ENCODE measurements around the gene MYO5C. TPM values are rescaled to one million over a fixed set of nuclear protein-coding genes. Genes with fewer than 3 reads are reported as not detected.

Gene MYO5C
- total and polyA plus RNA-seq, 10 donors: 0.53 to 23.4 (median 14.7) TPM

- H3K27me3 ChIP-seq (replicated peaks in 1 of 7): no peaks in the 10 kb centered on the region
- intact Hi-C loops (cut with DNase I; ENCODE audit: low total_unique reads): no loop called here
- DNase-seq: no peak
- H3K4me3 ChIP-seq: no peak overlapping the region
- H3K4me1 ChIP-seq: no peaks in the 10 kb centered on the region
- WGBS, 5 donors: 54 to 71% (median 57%) methylated on average over 3 of the region's 3 CpGs
- H3K36me3 ChIP-seq: peaks cover 0 to 16% (median 0%) of the 10 kb centered on the region in 6 donors
- no peak for TF ChIP-seq POLR2AphosphoS5 (IDR thresholded peaks at IDR 0.05)
- no peak for TF ChIP-seq POLR2A (IDR thresholded peaks at IDR 0.05)
- no peak for TF ChIP-seq CTCF (IDR thresholded peaks at IDR 0.05 in 8 of 11, conservative IDR thresholded peaks at IDR 0.05 in 3 of 11)
- no peak overlapping the region for H3K27ac ChIP-seq
- no peaks in the 10 kb centered on the region for H3K9me3 ChIP-seq
These were observed 98.7 kb downstream of the MYO5C start for GRCh38 chr15:52196891-52197290.

GRCh38 chr15:52193791-52194190 is 101.8 kb downstream of the MYO5C start:
- TF ChIP-seq POLR2A (IDR thresholded peaks at IDR 0.05): no peak
- WGBS, 5 donors: 80 to 97% (median 83%) methylated on average over 1 of the region's 1 CpG
- Histone ChIP-seq H3K4me1 (no peaks in the 10 kb centered on the region), H3K9me3 (no peaks in the 10 kb centered on the region), H3K4me3 (no peak overlapping the region), H3K27ac (no peak overlapping the region), H3K27me3 (replicated peaks in 1 of 7) (no peaks in the 10 kb centered on the region), H3K36me3 (peaks cover 0 to 16% (median 0%) of the 10 kb centered on the region in 6 donors)
- DNase-seq: no peak
- intact Hi-C loops (cut with DNase I; ENCODE audit: low total_unique reads): no loop called here

GRCh38 chr15:52193321-52193720 is 102.3 kb downstream of the MYO5C start:
- Histone ChIP-seq H3K27ac (no peak overlapping the region), H3K4me1 (no peaks in the 10 kb centered on the region), H3K27me3 (replicated peaks in 1 of 7) (no peaks in the 10 kb centered on the region), H3K9me3 (no peaks in the 10 kb centered on the region), H3K36me3 (peaks cover 0 to 16% (median 0%) of the 10 kb centered on the region in 6 donors), H3K4me3 (no peak overlapping the region)
- WGBS, 5 donors: 88 to 90% (median 89%) methylated on average over 4 of the region's 4 CpGs
- intact Hi-C loops (cut with DNase I; ENCODE audit: low total_unique reads): no loop called here
- TF ChIP-seq POLR2A (IDR thresholded peaks at IDR 0.05): no peak
- TF ChIP-seq POLR2AphosphoS5 (IDR thresholded peaks at IDR 0.05): no peak
- DNase-seq: no peak

- peaks cover 0 to 15% (median 0%) of the 10 kb centered on the region in 6 donors for H3K36me3 ChIP-seq
- intact Hi-C loops (cut with DNase I; ENCODE audit: low total_unique reads): no loop called here
- 46 to 69% (median 68%) methylated on average over 7 of the region's 7 CpGs for WGBS, 5 donors
- no peaks in the 10 kb centered on the region for H3K4me1 ChIP-seq
- no peak within 1 kb of the TSS for H3K27ac ChIP-seq
- H3K27me3 ChIP-seq (replicated peaks in 1 of 7): no peaks in the 10 kb centered on the region
- TF ChIP-seq CTCF (IDR thresholded peaks at IDR 0.05 in 8 of 11, conservative IDR thresholded peaks at IDR 0.05 in 3 of 11): no peak
- no peak for TF ChIP-seq POLR2A (IDR thresholded peaks at IDR 0.05)
- TF ChIP-seq POLR2AphosphoS5 (IDR thresholded peaks at IDR 0.05): peak in 1 of 3 donors; percentile 14
- no peak within 1 kb of the TSS for H3K4me3 ChIP-seq
- H3K9me3 ChIP-seq: no peaks in the 10 kb centered on the region
- DNase-seq: no peak
These were observed 104.4 kb downstream of the MYO5C start, which contains the start of gene GNB5 for GRCh38 chr15:52191207-52191606. TSS of gene GNB5 (minus strand) at chr15:52191392. CDS start at chr15:52184676, 6,716 bp downstream.

GRCh38 chr15:52186651-52187486 is 108.7 kb downstream of the MYO5C start:
- WGBS, 5 donors: 84 to 93% (median 91%) methylated on average over 11 of the region's 11 CpGs
- TF ChIP-seq POLR2A (IDR thresholded peaks at IDR 0.05): no peak
- no peak for TF ChIP-seq POLR2AphosphoS5 (IDR thresholded peaks at IDR 0.05)
- no peak for TF ChIP-seq CTCF (IDR thresholded peaks at IDR 0.05 in 8 of 11, conservative IDR thresholded peaks at IDR 0.05 in 3 of 11)
- Histone ChIP-seq H3K27ac (no peak overlapping the region), H3K4me1 (peaks cover 0 to 4% (median 2%) of the 10 kb centered on the region in 6 donors), H3K27me3 (replicated peaks in 1 of 7) (peaks cover 0 to 4% (median 0%) of the 10 kb centered on the region in 7 donors), H3K9me3 (peaks cover 0 to 2% (median 0%) of the 10 kb centered on the region in 8 donors), H3K4me3 (no peak overlapping the region), H3K36me3 (peaks cover 0 to 7% (median 0%) of the 10 kb centered on the region in 6 donors)
- intact Hi-C loops (cut with DNase I; ENCODE audit: low total_unique reads): no loop called here
- no peak for DNase-seq
